ENCODE results near the gene ABCA2.

Gene ABCA2

GRCh38 chr9:137048655-137049543 lies 20.9 kb upstream of the ABCA2 start:
- no peak for DNase-seq (ENCODE audit: extremely low read depth, insufficient read length)
- Histone ChIP-seq H3K36me3 (ENCODE audit: control insufficient read depth, insufficient read depth, low read length) (no peaks in the 10 kb centered on the region), H3K27me3 (replicated peaks; ENCODE audit: control insufficient read depth, insufficient read depth, low read length) (peaks cover 3% of the 10 kb centered on the region), H3K4me3 (replicated peaks; ENCODE audit: low read depth, low read length) (no peak overlapping the region)
- no peak for TF ChIP-seq CTCF (IDR thresholded peaks at IDR 0.05; ENCODE audit: insufficient read depth, low read length, poor library complexity, severe bottlenecking)

GRCh38 chr9:137046088-137046787 lies 18.2 kb upstream of the ABCA2 start, which contains the start of gene NPDC1:
Gene NPDC1, minus strand, starts transcription at chr9:137046177. Its CDS starts 188 bp downstream, at chr9:137045989.
- H3K36me3 ChIP-seq (ENCODE audit: control insufficient read depth, insufficient read depth, low read length), result no peaks in the 10 kb centered on the region
- no peaks in the 10 kb centered on the region; the same call in 1 of the 2 replicates for H3K27me3 ChIP-seq (replicated peaks; ENCODE audit: control insufficient read depth, insufficient read depth, low read length)
- H3K4me3 ChIP-seq (replicated peaks; ENCODE audit: low read depth, low read length), result peak within 1 kb of the TSS; percentile 22
- DNase-seq (ENCODE audit: extremely low read depth, insufficient read length), result peak; percentile 72
- TF ChIP-seq CTCF (IDR thresholded peaks at IDR 0.05; ENCODE audit: insufficient read depth, low read length, poor library complexity, severe bottlenecking), result peak; percentile 94

GRCh38 chr9:137045294-137046087 lies 17.5 kb upstream of the ABCA2 start:
- no peaks in the 10 kb centered on the region for H3K36me3 ChIP-seq (ENCODE audit: control insufficient read depth, insufficient read depth, low read length)
- TF ChIP-seq CTCF (IDR thresholded peaks at IDR 0.05; ENCODE audit: insufficient read depth, low read length, poor library complexity, severe bottlenecking), result no peak
- H3K27me3 ChIP-seq (replicated peaks; ENCODE audit: control insufficient read depth, insufficient read depth, low read length), result no peaks in the 10 kb centered on the region; the same call in 1 of the 2 replicates
- DNase-seq (ENCODE audit: extremely low read depth, insufficient read length), result no peak
- peak overlapping the region; percentile 22; the same call in 1 of the 2 replicates for H3K4me3 ChIP-seq (replicated peaks; ENCODE audit: low read depth, low read length)

GRCh38 chr9:137044502-137045177 lies 16.6 kb upstream of the ABCA2 start:
- no peak overlapping the region for H3K4me3 ChIP-seq (replicated peaks; ENCODE audit: low read depth, low read length)
- no peak for DNase-seq (ENCODE audit: extremely low read depth, insufficient read length)
- no peaks in the 10 kb centered on the region for H3K36me3 ChIP-seq (ENCODE audit: control insufficient read depth, insufficient read depth, low read length)
- no peak for TF ChIP-seq CTCF (IDR thresholded peaks at IDR 0.05; ENCODE audit: insufficient read depth, low read length, poor library complexity, severe bottlenecking)
- H3K27me3 ChIP-seq (replicated peaks; ENCODE audit: control insufficient read depth, insufficient read depth, low read length), result no peaks in the 10 kb centered on the region; the same call in 1 of the 2 replicates

GRCh38 chr9:137044037-137044436 lies 16.0 kb upstream of the ABCA2 start:
- H3K27me3 ChIP-seq (replicated peaks; ENCODE audit: control insufficient read depth, insufficient read depth, low read length), result no peaks in the 10 kb centered on the region; the same call in 1 of the 2 replicates
- no peak for DNase-seq (ENCODE audit: extremely low read depth, insufficient read length)
- no peak for TF ChIP-seq CTCF (IDR thresholded peaks at IDR 0.05; ENCODE audit: insufficient read depth, low read length, poor library complexity, severe bottlenecking)
- H3K36me3 ChIP-seq (ENCODE audit: control insufficient read depth, insufficient read depth, low read length), result no peaks in the 10 kb centered on the region
- H3K4me3 ChIP-seq (replicated peaks; ENCODE audit: low read depth, low read length), result no peak overlapping the region

Data from GM06990 (cell line).